ENCODE measurements around the gene NUP62.

The NUP62 gene

GRCh38 chr19:49866933-49867782 lies 62.1 kb downstream of the NUP62 start, which contains the start of gene PNKP (continued):
- no peak for TF ChIP-seq ZNF565 (CRISPR knock-in tag; conservative IDR thresholded peaks at IDR 0.05; ENCODE audit: low read depth)
- TF ChIP-seq PATZ1 (CRISPR knock-in tag; IDR thresholded peaks at IDR 0.05; ENCODE audit: borderline replicate concordance) = no peak
- no peak for TF ChIP-seq ZNF8 (CRISPR knock-in tag; IDR thresholded peaks at IDR 0.05)
- TF ChIP-seq TCF4 (CRISPR knock-in tag; IDR thresholded peaks at IDR 0.05; ENCODE audit: borderline replicate concordance) = no peak
- TF ChIP-seq, protein P1, sequence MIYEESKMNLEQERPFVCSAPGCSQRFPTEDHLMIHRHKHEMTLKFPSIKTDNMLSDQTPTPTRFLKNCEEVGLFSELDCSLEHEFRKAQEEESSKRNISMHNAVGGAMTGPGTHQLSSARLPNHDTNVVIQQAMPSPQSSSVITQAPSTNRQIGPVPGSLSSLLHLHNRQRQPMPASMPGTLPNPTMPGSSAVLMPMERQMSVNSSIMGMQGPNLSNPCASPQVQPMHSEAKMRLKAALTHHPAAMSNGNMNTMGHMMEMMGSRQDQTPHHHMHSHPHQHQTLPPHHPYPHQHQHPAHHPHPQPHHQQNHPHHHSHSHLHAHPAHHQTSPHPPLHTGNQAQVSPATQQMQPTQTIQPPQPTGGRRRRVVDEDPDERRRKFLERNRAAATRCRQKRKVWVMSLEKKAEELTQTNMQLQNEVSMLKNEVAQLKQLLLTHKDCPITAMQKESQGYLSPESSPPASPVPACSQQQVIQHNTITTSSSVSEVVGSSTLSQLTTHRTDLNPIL (CRISPR knock-in tag; IDR thresholded peaks at IDR 0.05; ENCODE audit: low read depth) = no peak
- TF ChIP-seq GLIS3 (CRISPR knock-in tag; IDR thresholded peaks at IDR 0.05) = no peak

DNA sequence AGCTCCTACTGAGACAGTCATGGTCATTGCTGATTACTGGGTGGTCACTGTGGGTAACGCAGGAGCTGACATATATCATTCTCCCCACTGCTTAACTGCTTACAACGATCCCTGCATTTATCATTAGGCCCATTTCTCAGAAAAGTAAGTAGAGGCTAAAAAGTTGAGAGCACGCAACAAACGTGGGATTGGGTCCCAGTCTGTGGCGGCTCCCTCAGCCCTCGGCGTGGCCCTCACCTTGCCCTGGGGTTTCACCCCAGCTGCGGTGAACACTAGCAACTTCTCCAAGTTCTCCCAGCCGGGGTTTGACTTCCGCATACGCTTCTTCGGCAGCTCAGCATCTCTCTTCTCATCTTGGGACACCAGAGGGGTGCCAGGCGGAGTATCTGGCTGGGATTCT lies 64.4 kb downstream of the NUP62 start:
- TF ChIP-seq OSR1 (CRISPR knock-in tag; IDR thresholded peaks at IDR 0.05) (no peak), RARB (CRISPR knock-in tag; IDR thresholded peaks at IDR 0.05) (no peak), SNAI2 (CRISPR knock-in tag; IDR thresholded peaks at IDR 0.05) (no peak), TSHZ2 (CRISPR knock-in tag; IDR thresholded peaks at IDR 0.05) (no peak), ZFP3 (CRISPR knock-in tag; IDR thresholded peaks at IDR 0.05) (no peak), CSDC2 (CRISPR knock-in tag; IDR thresholded peaks at IDR 0.05) (no peak), PPARA (CRISPR knock-in tag; IDR thresholded peaks at IDR 0.05; ENCODE audit: borderline replicate concordance) (no peak), ZC3H10 (CRISPR knock-in tag; IDR thresholded peaks at IDR 0.05) (no peak), CSRNP3 (CRISPR knock-in tag; IDR thresholded peaks at IDR 0.05) (no peak), ZNF70 (CRISPR knock-in tag; IDR thresholded peaks at IDR 0.05) (no peak), TCF4 (CRISPR knock-in tag; IDR thresholded peaks at IDR 0.05; ENCODE audit: borderline replicate concordance) (no peak), ARNTL (CRISPR knock-in tag; IDR thresholded peaks at IDR 0.05; ENCODE audit: borderline replicate concordance, low read depth) (no peak), ISL1 (CRISPR knock-in tag; IDR thresholded peaks at IDR 0.05) (no peak)
- TF ChIP-seq, protein P2, sequence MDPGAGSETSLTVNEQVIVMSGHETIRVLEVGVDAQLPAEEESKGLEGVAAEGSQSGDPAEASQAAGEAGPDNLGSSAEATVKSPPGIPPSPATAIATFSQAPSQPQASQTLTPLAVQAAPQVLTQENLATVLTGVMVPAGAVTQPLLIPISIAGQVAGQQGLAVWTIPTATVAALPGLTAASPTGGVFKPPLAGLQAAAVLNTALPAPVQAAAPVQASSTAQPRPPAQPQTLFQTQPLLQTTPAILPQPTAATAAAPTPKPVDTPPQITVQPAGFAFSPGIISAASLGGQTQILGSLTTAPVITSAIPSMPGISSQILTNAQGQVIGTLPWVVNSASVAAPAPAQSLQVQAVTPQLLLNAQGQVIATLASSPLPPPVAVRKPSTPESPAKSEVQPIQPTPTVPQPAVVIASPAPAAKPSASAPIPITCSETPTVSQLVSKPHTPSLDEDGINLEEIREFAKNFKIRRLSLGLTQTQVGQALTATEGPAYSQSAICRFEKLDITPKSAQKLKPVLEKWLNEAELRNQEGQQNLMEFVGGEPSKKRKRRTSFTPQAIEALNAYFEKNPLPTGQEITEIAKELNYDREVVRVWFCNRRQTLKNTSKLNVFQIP (CRISPR knock-in tag; IDR thresholded peaks at IDR 0.05; ENCODE audit: borderline replicate concordance, low read depth) = no peak
- ATAC-seq = no peak

DNA sequence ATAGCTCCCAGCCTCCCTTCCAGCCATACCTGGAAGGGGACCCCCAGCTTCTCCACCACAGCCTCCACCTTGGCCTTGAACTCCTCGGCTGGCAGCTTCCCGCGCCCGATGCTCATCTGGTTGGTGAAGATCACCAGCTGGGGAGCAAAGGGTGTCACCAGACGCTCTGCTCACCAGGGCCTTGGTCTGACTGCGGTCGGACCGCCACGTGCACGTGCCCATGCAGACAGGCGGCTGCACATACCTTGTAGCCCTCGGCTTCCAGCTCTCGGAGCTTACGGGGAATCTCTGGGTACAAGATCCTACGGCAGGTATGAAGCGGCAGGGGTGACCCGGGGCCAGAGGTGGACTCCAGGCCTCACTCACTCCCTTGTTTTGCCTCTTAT lies 65.4 kb downstream of the NUP62 start:
- ATAC-seq = no peak
- TF ChIP-seq SNAI2 (CRISPR knock-in tag; IDR thresholded peaks at IDR 0.05) = no peak
- TF ChIP-seq ARNTL (CRISPR knock-in tag; IDR thresholded peaks at IDR 0.05; ENCODE audit: borderline replicate concordance, low read depth) = no peak
- TF ChIP-seq ZNF70 (CRISPR knock-in tag; IDR thresholded peaks at IDR 0.05) = no peak
- no peak for TF ChIP-seq ZNF8 (CRISPR knock-in tag; IDR thresholded peaks at IDR 0.05)
- no peak for TF ChIP-seq ZFP30 (CRISPR knock-in tag; IDR thresholded peaks at IDR 0.05)
- TF ChIP-seq RARB (CRISPR knock-in tag; IDR thresholded peaks at IDR 0.05) = no peak
- TF ChIP-seq BACH2 (CRISPR knock-in tag; IDR thresholded peaks at IDR 0.05; ENCODE audit: borderline replicate concordance) = no peak
- TF ChIP-seq ZNF565 (CRISPR knock-in tag; conservative IDR thresholded peaks at IDR 0.05; ENCODE audit: low read depth) = no peak
- no peak for TF ChIP-seq TCF4 (CRISPR knock-in tag; IDR thresholded peaks at IDR 0.05; ENCODE audit: borderline replicate concordance)
- no peak for TF ChIP-seq OSR1 (CRISPR knock-in tag; IDR thresholded peaks at IDR 0.05)
